Hypothalamus (tissue), 51 donors: ENCODE data around the gene EVC.
A peak's percentile ranks its signal among the peaks of the same experiment; 100 is the strongest.
"Not testable (repeated sequence)": the region's sequence is repeated elsewhere in the genome, so short reads cannot be mapped to it uniquely, and the experiment has no call there.

ENCODE experiments used
- DNase-seq, 51 donors: peaks; one replicate each; lab custom pipeline; 2025; lab: John Stamatoyannopoulos, UW

EVC gene

GRCh38 chr4:5707778-5708448 is 3.1 kb upstream of the EVC start:
- no peak for DNase-seq

- DNase-seq = peak in 24 of 51 donors; percentile 5 to 54 (median 18)
Measured at GRCh38 chr4:5708449-5709206, 2.4 kb upstream of the EVC start, which contains the start of gene EVC2. Gene EVC2, minus strand, starts transcription at chr4:5708559. Its CDS starts 46 bp downstream, at chr4:5708513.

GRCh38 chr4:5709207-5709575 is 1.8 kb upstream of the EVC start:
- DNase-seq = no peak

GRCh38 chr4:5710065-5710960 is 688 bp upstream of the EVC start:
- DNase-seq = no peak

GRCh38 chr4:5711479-5712184 is 631 bp downstream of the EVC start:
- no peak for DNase-seq

GRCh38 chr4:5712517-5712916 is 1.5 kb downstream of the EVC start:
- DNase-seq = no peak

GRCh38 chr4:5712931-5713330 is 1.9 kb downstream of the EVC start:
- no peak for DNase-seq

- DNase-seq = no peak
Measured at GRCh38 chr4:5713861-5714260, 2.9 kb downstream of the EVC start.

- no peak for DNase-seq
Measured at GRCh38 chr4:5715357-5715756, 4.4 kb downstream of the EVC start.

GRCh38 chr4:5716391-5716790 is 5.4 kb downstream of the EVC start:
- no peak for DNase-seq

GRCh38 chr4:5717449-5718158 is 6.6 kb downstream of the EVC start:
- DNase-seq = no peak

- DNase-seq = no peak
Measured at GRCh38 chr4:5718411-5718810, 7.4 kb downstream of the EVC start.

- no peak for DNase-seq
Measured at GRCh38 chr4:5719350-5720055, 8.5 kb downstream of the EVC start.

GRCh38 chr4:5720157-5720850 is 9.3 kb downstream of the EVC start:
- DNase-seq = no peak

- no peak for DNase-seq
Measured at GRCh38 chr4:5720980-5721379, 10.0 kb downstream of the EVC start.

- no peak for DNase-seq
Measured at GRCh38 chr4:5721923-5722322, 10.9 kb downstream of the EVC start.

GRCh38 chr4:5722328-5722727 is 11.3 kb downstream of the EVC start:
- DNase-seq = no peak

- DNase-seq = no peak
Measured at GRCh38 chr4:5724377-5724776, 13.4 kb downstream of the EVC start.

GRCh38 chr4:5728412-5728811 is 17.4 kb downstream of the EVC start:
- not testable (repeated sequence) for DNase-seq
